K562 treated with DMSO at 1 percent for 48 hours (cell line): ENCODE measurements around the gene ZMYND8. TPM values are rescaled to one million over a fixed set of nuclear protein-coding genes. Genes with fewer than 3 reads are reported as not detected.

Source experiments
- total RNA-seq: library from RNA; unstranded; fragments of 300-600 nt; gene quantifications from 2 replicates; pipeline ENCODE4 v1.2.3, GENCODE V29; 2022; ENCODE audit warnings: low replicate concordance; ENCODE audit errors: extremely low read depth

The ZMYND8 gene
- total RNA-seq = not detected in 2 replicates

DNA sequence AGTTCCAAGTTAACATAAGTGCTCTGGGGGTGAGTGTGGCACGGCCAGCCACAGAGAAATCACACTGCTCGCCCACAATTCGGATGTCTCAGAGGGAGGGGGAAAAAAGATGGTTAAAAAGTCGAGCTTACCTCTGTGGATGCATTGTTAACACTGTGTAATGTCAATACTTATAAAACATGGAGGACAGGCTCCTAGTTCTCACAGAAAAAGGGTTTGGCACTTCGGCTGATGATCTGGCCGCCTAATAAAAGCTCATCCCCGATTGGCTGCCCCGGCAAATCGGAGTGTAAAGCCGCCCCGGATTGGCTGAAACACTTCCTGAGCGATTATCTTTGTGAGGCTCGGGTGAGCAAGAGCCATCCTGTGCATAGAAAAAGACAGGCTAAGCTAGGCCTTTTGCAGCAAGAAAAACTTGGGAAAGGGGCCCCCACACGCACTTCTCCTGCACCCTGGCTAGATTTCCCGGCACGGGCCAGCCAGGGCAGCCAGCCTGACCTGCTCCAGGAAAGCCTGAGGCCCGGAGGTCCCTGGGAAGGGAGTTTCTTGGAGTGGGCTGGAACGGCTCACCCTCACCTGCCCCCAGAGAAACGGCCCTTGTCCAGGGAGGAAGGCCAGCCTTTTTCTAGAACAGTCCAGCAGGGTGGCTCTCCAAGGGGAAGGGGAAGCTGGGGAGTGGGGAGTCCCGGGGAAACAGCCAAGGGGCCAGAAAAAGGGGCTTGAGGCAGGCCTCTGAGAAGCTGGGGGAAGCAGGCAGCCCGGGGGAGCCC, at the start of gene ZMYND8:
ZMYND8 (minus strand) TSS at position 174 of the 770 bp plus-strand sequence; CDS start at position 145, 29 bp downstream.

Other genes starting within 250 kb of the ZMYND8 start
- gene NCOA3, start 145.2 kb upstream of the ZMYND8 start, total RNA-seq = not detected in 2 replicates